SK-N-SH treated with all-trans-retinoic acid at 6 μM for 48 hours (cell line): ENCODE data around the gene ASCC1.

Source experiments
- ATAC-seq: fragments of 200-7000 bp; cut with Tn5 transposase; 3 replicates; pipeline ENCODE4 v1.9.1; 2020; ENCODE audit warnings: mild to moderate bottlenecking, moderate library complexity
- ARNTL ChIP-seq: fragments of 450-650 bp; formaldehyde crosslinking; IDR thresholded peaks from 2 replicates; pipeline ENCODE4 v1.5.0; 2020; ENCODE audit warnings: low read depth, mild to moderate bottlenecking, moderate library complexity, borderline replicate concordance
- BACH2 ChIP-seq: fragments of 250-450 bp; sonication (Bioruptor Pico); IDR thresholded peaks from 2 replicates; pipeline ENCODE4 v1.9.0; 2021; ENCODE audit warnings: mild to moderate bottlenecking, borderline replicate concordance
- CSDC2 ChIP-seq: fragments of 250-450 bp; sonication (Bioruptor Pico); IDR thresholded peaks from 2 replicates; pipeline ENCODE4 v1.5.0; 2020; ENCODE audit warnings: mild to moderate bottlenecking, moderate library complexity
- GLIS3 ChIP-seq: fragments of 250-450 bp; sonication (Bioruptor Pico); IDR thresholded peaks from 2 replicates; pipeline ENCODE4 v1.5.0; 2020; ENCODE audit warnings: mild to moderate bottlenecking, moderate library complexity
- ISL1 ChIP-seq: fragments of 250-450 bp; sonication (Bioruptor Pico); IDR thresholded peaks from 2 replicates; pipeline ENCODE4 v2.1.2; 2022; ENCODE audit warnings: mild to moderate bottlenecking, moderate library complexity
- OSR1 ChIP-seq: fragments of 250-450 bp; sonication (Bioruptor Pico); IDR thresholded peaks from 2 replicates; pipeline ENCODE4 v1.8.0; 2022; ENCODE audit warnings: moderate library complexity, mild to moderate bottlenecking, inconsistent platforms
- POU6F1 ChIP-seq: fragments of 250-450 bp; sonication (Bioruptor Pico); IDR thresholded peaks from 2 replicates; pipeline ENCODE4 v1.8.0; 2021; ENCODE audit warnings: low read depth, mild to moderate bottlenecking, moderate library complexity, borderline replicate concordance
- RARB ChIP-seq: fragments of 250-450 bp; sonication (Bioruptor Pico); IDR thresholded peaks from 2 replicates; pipeline ENCODE4 v1.8.0; 2021; ENCODE audit warnings: mild to moderate bottlenecking, moderate library complexity
- SNAI2 ChIP-seq: fragments of 250-450 bp; sonication (Bioruptor Pico); IDR thresholded peaks from 2 replicates; pipeline ENCODE4 v1.5.0; 2020; ENCODE audit warnings: mild to moderate bottlenecking, moderate library complexity
- TCF4 ChIP-seq: fragments of 250-450 bp; sonication (Bioruptor Pico); IDR thresholded peaks from 2 replicates; pipeline ENCODE4 v1.8.0; 2021; ENCODE audit warnings: mild to moderate bottlenecking, moderate library complexity, borderline replicate concordance
- TOX ChIP-seq: fragments of 250-450 bp; sonication (Bioruptor Pico); IDR thresholded peaks from 2 replicates; pipeline ENCODE4 v1.8.0; 2021; ENCODE audit warnings: mild to moderate bottlenecking, moderate library complexity, borderline replicate concordance
- ZC3H10 ChIP-seq: fragments of 250-450 bp; sonication (Bioruptor Pico); IDR thresholded peaks from 2 replicates; pipeline ENCODE4 v1.5.1; 2021; ENCODE audit warnings: mild to moderate bottlenecking, moderate library complexity
- ZFP3 ChIP-seq: fragments of 250-450 bp; sonication (Bioruptor Pico); IDR thresholded peaks from 2 replicates; pipeline ENCODE4 v1.5.0; 2020; ENCODE audit warnings: mild to moderate bottlenecking, moderate library complexity
- ZNF565 ChIP-seq: fragments of 450-650 bp; formaldehyde crosslinking; conservative IDR thresholded peaks from 2 replicates; pipeline ENCODE4 v1.5.0; 2020; ENCODE audit warnings: low read depth, mild to moderate bottlenecking, moderate library complexity
- ZNF70 ChIP-seq: fragments of 450-650 bp; formaldehyde crosslinking; IDR thresholded peaks from 2 replicates; pipeline ENCODE4 v1.5.0; 2020; ENCODE audit warnings: mild to moderate bottlenecking, moderate library complexity
- ZNF8 ChIP-seq: fragments of 450-650 bp; formaldehyde crosslinking; IDR thresholded peaks from 2 replicates; pipeline ENCODE4 v1.5.0; 2020; ENCODE audit warnings: mild to moderate bottlenecking, moderate library complexity
- TF ChIP-seq, protein P1 (sequence below): fragments of 250-450 bp; sonication (Bioruptor Pico); IDR thresholded peaks from 2 replicates; pipeline ENCODE4 v1.5.0; 2020; ENCODE audit warnings: mild to moderate bottlenecking, moderate library complexity
- TF ChIP-seq, protein P2 (sequence below): fragments of 250-450 bp; sonication (Bioruptor Pico); IDR thresholded peaks from 2 replicates; pipeline ENCODE4 v1.5.1; 2021; ENCODE audit warnings: mild to moderate bottlenecking, moderate library complexity
- TF ChIP-seq, protein P3 (sequence below): fragments of 250-450 bp; sonication (Bioruptor Pico); IDR thresholded peaks from 2 replicates; pipeline ENCODE4 v1.5.1; 2020; ENCODE audit warnings: low read depth, mild to moderate bottlenecking, moderate library complexity
- TF ChIP-seq, protein P4 (sequence below): fragments of 250-450 bp; sonication (Bioruptor Pico); IDR thresholded peaks from 2 replicates; pipeline ENCODE4 v1.8.0; 2020; ENCODE audit warnings: mild to moderate bottlenecking, moderate library complexity, borderline replicate concordance

The ASCC1 gene

GRCh38 chr10:72061930-72062329 lies 154.1 kb downstream of the ASCC1 start (continued):
- TF ChIP-seq, protein P1, sequence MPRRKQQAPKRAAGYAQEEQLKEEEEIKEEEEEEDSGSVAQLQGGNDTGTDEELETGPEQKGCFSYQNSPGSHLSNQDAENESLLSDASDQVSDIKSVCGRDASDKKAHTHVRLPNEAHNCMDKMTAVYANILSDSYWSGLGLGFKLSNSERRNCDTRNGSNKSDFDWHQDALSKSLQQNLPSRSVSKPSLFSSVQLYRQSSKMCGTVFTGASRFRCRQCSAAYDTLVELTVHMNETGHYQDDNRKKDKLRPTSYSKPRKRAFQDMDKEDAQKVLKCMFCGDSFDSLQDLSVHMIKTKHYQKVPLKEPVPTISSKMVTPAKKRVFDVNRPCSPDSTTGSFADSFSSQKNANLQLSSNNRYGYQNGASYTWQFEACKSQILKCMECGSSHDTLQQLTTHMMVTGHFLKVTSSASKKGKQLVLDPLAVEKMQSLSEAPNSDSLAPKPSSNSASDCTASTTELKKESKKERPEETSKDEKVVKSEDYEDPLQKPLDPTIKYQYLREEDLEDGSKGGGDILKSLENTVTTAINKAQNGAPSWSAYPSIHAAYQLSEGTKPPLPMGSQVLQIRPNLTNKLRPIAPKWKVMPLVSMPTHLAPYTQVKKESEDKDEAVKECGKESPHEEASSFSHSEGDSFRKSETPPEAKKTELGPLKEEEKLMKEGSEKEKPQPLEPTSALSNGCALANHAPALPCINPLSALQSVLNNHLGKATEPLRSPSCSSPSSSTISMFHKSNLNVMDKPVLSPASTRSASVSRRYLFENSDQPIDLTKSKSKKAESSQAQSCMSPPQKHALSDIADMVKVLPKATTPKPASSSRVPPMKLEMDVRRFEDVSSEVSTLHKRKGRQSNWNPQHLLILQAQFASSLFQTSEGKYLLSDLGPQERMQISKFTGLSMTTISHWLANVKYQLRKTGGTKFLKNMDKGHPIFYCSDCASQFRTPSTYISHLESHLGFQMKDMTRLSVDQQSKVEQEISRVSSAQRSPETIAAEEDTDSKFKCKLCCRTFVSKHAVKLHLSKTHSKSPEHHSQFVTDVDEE (CRISPR knock-in tag), result no peak
- TF ChIP-seq ZNF70 (CRISPR knock-in tag), result no peak
- TF ChIP-seq ARNTL (CRISPR knock-in tag), result no peak
- TF ChIP-seq ZC3H10 (CRISPR knock-in tag), result no peak
- TF ChIP-seq RARB (CRISPR knock-in tag), result no peak
- TF ChIP-seq BACH2 (CRISPR knock-in tag), result no peak
- no peak for TF ChIP-seq ZFP3
- no peak for TF ChIP-seq OSR1 (CRISPR knock-in tag)
- no peak for TF ChIP-seq TOX (CRISPR knock-in tag)
- TF ChIP-seq TCF4 (CRISPR knock-in tag), result no peak
- TF ChIP-seq SNAI2 (CRISPR knock-in tag), result no peak

DNA sequence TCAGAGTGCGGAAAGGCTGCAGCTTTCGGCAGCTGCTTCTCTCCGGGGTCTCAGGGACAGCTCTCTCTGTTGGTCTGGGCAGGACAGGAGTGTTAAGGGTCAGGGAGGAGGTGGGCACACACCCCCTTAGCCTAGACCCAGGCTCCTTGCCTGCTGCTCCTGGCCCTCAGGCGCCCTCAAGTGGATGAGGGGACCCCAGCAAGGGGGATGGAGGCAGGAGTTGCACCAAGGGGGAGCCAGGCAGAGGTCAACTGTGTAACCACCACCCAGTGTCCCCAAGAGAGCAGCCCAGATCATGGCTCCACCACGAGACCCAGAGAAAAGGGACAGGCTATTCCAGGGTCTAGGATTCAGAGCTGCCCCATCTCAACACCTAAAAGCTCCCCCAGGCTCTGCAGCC lies 154.6 kb downstream of the ASCC1 start:
- ATAC-seq, result peak; percentile 42; the same call in 2 of the 3 replicates
- TF ChIP-seq CSDC2, result no peak
- TF ChIP-seq POU6F1 (CRISPR knock-in tag), result no peak
- no peak for TF ChIP-seq GLIS3 (CRISPR knock-in tag)
- TF ChIP-seq, protein P1 (CRISPR knock-in tag), result no peak
- TF ChIP-seq, protein P2, sequence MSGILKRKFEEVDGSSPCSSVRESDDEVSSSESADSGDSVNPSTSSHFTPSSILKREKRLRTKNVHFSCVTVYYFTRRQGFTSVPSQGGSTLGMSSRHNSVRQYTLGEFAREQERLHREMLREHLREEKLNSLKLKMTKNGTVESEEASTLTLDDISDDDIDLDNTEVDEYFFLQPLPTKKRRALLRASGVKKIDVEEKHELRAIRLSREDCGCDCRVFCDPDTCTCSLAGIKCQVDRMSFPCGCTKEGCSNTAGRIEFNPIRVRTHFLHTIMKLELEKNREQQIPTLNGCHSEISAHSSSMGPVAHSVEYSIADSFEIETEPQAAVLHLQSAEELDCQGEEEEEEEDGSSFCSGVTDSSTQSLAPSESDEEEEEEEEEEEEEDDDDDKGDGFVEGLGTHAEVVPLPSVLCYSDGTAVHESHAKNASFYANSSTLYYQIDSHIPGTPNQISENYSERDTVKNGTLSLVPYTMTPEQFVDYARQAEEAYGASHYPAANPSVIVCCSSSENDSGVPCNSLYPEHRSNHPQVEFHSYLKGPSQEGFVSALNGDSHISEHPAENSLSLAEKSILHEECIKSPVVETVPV (CRISPR knock-in tag), result no peak
- TF ChIP-seq TOX (CRISPR knock-in tag), result no peak
- TF ChIP-seq, protein P3, sequence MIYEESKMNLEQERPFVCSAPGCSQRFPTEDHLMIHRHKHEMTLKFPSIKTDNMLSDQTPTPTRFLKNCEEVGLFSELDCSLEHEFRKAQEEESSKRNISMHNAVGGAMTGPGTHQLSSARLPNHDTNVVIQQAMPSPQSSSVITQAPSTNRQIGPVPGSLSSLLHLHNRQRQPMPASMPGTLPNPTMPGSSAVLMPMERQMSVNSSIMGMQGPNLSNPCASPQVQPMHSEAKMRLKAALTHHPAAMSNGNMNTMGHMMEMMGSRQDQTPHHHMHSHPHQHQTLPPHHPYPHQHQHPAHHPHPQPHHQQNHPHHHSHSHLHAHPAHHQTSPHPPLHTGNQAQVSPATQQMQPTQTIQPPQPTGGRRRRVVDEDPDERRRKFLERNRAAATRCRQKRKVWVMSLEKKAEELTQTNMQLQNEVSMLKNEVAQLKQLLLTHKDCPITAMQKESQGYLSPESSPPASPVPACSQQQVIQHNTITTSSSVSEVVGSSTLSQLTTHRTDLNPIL, result no peak
- TF ChIP-seq ZNF8, result no peak
- TF ChIP-seq ZFP3, result no peak
- no peak for TF ChIP-seq ISL1 (CRISPR knock-in tag)
- TF ChIP-seq ZC3H10 (CRISPR knock-in tag), result no peak
- no peak for TF ChIP-seq RARB (CRISPR knock-in tag)
- no peak for TF ChIP-seq BACH2 (CRISPR knock-in tag)
- TF ChIP-seq ARNTL (CRISPR knock-in tag), result no peak
- no peak for TF ChIP-seq TCF4 (CRISPR knock-in tag)
- no peak for TF ChIP-seq ZNF565 (CRISPR knock-in tag)
- TF ChIP-seq ZNF70 (CRISPR knock-in tag), result no peak
- TF ChIP-seq OSR1 (CRISPR knock-in tag), result no peak
- TF ChIP-seq, protein P4, sequence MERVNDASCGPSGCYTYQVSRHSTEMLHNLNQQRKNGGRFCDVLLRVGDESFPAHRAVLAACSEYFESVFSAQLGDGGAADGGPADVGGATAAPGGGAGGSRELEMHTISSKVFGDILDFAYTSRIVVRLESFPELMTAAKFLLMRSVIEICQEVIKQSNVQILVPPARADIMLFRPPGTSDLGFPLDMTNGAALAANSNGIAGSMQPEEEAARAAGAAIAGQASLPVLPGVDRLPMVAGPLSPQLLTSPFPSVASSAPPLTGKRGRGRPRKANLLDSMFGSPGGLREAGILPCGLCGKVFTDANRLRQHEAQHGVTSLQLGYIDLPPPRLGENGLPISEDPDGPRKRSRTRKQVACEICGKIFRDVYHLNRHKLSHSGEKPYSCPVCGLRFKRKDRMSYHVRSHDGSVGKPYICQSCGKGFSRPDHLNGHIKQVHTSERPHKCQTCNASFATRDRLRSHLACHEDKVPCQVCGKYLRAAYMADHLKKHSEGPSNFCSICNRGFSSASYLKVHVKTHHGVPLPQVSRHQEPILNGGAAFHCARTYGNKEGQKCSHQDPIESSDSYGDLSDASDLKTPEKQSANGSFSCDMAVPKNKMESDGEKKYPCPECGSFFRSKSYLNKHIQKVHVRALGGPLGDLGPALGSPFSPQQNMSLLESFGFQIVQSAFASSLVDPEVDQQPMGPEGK (CRISPR knock-in tag), result no peak
